Caki2 (cell line): Measurements from ENCODE around the gene SNAPC1. TPM values are rescaled to one million over a fixed set of nuclear protein-coding genes. Genes with fewer than 3 reads are reported as not detected.
A peak's percentile ranks its signal among the peaks of the same experiment; 100 is the strongest.
"Not testable (repeated sequence)": the region's sequence is repeated elsewhere in the genome, so short reads cannot be mapped to it uniquely, and the experiment has no call there.

Experiments used
- DNase-seq: peaks from one replicate; pipeline ENCODE4 v3.0.0-alpha.2; 2015; ENCODE audit warnings: low read depth
- in situ Hi-C: cut with HindIII; loops from 2 replicates; pipeline ENCODE4 v1.10.0; 2016; ENCODE audit warnings: low sequenced_read_pairs, low pct_unique_long_range_greater_than_20kb, mixed read lengths
- total RNA-seq: library from RNA; depleted of rRNA; stranded (reverse); fragments of >200 nt; shearing (Covaris generic); gene quantifications from 2 replicates; pipeline ENCODE4 v1.2.3, GENCODE V29; 2014; ENCODE audit warnings: low replicate concordance

Gene SNAPC1
- total RNA-seq, 1 experiment from 2014 or later: 10.3 TPM

DNA sequence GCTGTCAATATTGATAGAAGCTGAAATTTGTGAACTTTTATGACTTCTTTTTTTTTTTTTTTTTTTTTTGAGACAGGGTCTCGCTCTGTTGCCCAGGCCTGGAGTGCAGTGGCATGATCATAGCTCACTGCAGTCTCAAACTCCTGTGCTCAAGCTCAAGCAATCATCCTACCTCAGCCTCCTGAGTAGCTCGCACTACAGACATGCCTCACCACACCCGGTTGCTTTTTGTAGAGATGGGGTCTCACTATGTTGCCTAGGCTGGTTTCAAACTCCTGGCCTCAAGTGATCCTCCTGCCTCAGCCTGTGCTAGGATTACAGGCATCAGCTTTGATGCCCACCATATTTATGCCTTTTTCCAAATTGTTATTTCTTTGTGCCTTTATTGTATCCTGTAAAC is 15.9 kb upstream of the SNAPC1 start:
- DNase-seq: not testable (repeated sequence)
- in situ Hi-C loops: loop anchor here (25.0 kb wide), 1 partner anchor 259 kb away; no protein-coding TSS in a partner anchor

- no peak for DNase-seq
- in situ Hi-C loops: loop anchor here (25.0 kb wide), 1 partner anchor 260 kb away; no protein-coding TSS in a partner anchor
These were observed 15.3 kb upstream of the SNAPC1 start for GRCh38 chr14:61746881-61747280.

- in situ Hi-C loops: loop anchor here (25.0 kb wide), 1 partner anchor 260 kb away; no protein-coding TSS in a partner anchor
- DNase-seq: no peak
These were observed 14.9 kb upstream of the SNAPC1 start for GRCh38 chr14:61747342-61747741.

DNA sequence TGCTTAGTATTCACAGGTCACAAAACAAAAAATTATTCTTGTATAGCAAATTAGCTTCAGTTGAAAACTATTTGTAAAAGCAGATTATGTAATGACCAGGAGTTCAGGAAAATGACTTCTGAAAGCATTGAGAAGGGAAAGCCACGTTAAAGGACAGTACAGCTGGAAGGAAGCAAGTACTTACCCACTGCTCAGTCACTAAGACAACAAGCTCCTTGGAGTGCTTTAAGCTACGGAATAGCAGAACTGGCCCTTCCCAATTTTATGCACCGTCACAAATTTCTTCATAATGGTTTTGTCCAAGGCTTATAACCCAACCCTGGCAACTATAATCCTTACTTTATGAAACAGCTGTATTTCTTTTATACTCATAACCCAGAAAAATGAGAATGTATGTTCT is 13.0 kb upstream of the SNAPC1 start:
- DNase-seq: no peak

DNA sequence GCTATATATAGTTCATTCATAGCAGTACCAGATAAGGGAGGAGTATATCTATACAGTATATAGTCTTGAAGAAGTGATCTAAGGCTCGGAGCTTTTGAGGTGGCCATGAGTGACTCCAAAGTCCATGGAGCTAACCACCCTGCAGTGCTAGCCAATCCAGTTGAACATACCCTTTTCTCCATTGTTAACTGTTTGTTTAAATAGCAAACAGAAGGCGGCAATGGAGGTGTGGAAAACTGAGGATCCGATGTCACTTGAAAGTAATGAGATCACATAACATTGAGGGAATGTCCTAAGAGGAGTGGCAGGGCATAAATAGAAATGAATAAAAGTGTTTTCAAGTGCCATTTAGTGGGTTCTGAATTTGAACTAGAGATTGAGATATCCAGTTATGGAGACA is 12.4 kb upstream of the SNAPC1 start:
- DNase-seq: no peak
- in situ Hi-C loops: loop anchor here (25.0 kb wide), 1 partner anchor 263 kb away; no protein-coding TSS in a partner anchor

More for the DNA sequence above, 13.0 kb upstream of the SNAPC1 start:
- in situ Hi-C loops: loop anchor here (25.0 kb wide), 1 partner anchor 262 kb away; no protein-coding TSS in a partner anchor

- in situ Hi-C loops: no loop called here
- no peak for DNase-seq
These were observed 11.3 kb upstream of the SNAPC1 start for GRCh38 chr14:61750708-61751474.

- in situ Hi-C loops: no loop called here
These were observed 10.7 kb upstream of the SNAPC1 start for GRCh38 chr14:61751475-61751989.

DNA sequence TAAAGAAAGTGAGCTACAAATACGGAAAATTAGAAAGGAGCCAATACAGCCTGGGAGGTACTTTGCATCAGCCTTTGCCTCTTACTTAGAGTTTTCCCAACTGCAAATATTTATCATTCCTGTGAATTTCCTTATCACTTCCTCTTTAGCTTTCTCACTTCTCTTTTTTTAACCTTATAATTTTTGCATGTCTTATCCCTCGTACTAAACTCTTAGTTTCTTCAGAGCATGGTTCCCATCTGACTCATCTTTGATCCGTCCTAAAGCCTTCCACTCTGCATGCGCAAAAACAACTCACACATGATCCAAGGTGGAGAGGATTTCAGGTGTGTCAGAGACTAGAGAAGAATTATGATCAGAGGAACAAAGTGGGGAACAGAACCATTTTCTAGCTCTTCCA is 9.6 kb upstream of the SNAPC1 start:
- DNase-seq: no peak
- in situ Hi-C loops: no loop called here

More at GRCh38 chr14:61751475-61751989, 10.7 kb upstream of the SNAPC1 start:
- no peak for DNase-seq

- no peak for DNase-seq
- in situ Hi-C loops: no loop called here
These were observed 8.6 kb upstream of the SNAPC1 start for GRCh38 chr14:61753631-61754030.

GRCh38 chr14:61754627-61755381 is 7.4 kb upstream of the SNAPC1 start:
- in situ Hi-C loops: no loop called here
- peak; percentile 15 for DNase-seq

GRCh38 chr14:61755382-61755742 is 6.9 kb upstream of the SNAPC1 start:
- in situ Hi-C loops: not testable (repeated sequence)

GRCh38 chr14:61756135-61756534 is 6.1 kb upstream of the SNAPC1 start:
- no peak for DNase-seq
- in situ Hi-C loops: no loop called here

More at GRCh38 chr14:61755382-61755742, 6.9 kb upstream of the SNAPC1 start:
- DNase-seq: peak; percentile 9

DNA sequence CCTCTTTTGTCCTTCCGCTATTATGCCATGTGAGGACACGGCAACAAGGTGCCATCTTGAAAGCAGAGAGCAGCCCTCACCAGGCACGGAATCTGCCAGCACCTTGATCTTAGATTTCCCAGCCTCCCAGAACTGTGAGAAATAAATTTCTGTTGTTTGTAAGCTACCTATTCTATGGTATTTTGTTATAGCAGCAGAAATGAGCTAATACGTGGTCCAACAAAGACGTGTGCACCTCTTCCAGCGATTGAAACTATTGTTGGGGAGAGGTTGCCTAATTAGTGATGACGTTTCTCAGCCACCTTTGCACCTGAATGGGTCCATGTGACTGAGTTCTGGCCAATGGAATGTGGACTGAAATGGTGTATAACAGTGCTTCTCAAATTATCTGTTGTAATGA is 2.3 kb upstream of the SNAPC1 start:
- in situ Hi-C loops: no loop called here

GRCh38 chr14:61761557-61761956 is 663 bp upstream of the SNAPC1 start:
- in situ Hi-C loops: no loop called here
- no peak for DNase-seq

More for the DNA sequence above, 2.3 kb upstream of the SNAPC1 start:
- no peak for DNase-seq

DNA sequence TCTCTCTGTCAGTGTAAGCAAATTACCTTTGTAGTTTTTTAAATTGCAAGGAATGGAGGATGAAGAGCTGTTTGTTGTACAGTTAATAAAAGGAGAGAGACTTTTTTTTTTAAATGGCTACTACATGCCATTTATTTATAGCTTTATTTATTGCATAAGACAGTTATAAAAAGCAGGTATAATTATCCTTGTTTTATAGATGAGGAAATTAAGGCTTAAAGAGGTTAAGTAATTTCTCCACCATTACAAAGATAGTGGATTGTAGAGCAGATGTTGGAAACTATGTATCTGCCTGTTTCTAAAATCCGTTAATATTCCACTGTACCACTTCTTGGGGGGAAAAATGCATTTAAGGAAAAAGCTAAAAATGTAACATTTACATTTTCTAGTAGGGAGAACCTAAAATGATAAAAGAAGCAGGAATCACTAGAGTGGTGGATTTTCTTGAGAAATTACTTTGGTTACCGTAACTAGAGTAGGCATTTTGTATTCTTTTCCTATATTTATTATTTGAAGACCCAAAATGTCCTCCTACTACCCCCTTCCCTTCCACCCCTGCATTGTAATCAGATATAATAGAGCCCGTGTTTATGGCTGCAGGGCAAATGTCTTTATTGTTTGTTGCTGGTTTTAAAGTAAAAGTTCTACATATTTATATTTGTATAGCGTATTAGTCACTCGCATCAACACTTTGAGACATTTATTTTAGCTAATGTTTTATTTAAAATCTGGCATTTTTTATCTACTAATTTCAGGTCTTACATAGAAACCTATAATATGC is 2.3 kb downstream of the SNAPC1 start:
- DNase-seq: no peak
- in situ Hi-C loops: no loop called here

DNA sequence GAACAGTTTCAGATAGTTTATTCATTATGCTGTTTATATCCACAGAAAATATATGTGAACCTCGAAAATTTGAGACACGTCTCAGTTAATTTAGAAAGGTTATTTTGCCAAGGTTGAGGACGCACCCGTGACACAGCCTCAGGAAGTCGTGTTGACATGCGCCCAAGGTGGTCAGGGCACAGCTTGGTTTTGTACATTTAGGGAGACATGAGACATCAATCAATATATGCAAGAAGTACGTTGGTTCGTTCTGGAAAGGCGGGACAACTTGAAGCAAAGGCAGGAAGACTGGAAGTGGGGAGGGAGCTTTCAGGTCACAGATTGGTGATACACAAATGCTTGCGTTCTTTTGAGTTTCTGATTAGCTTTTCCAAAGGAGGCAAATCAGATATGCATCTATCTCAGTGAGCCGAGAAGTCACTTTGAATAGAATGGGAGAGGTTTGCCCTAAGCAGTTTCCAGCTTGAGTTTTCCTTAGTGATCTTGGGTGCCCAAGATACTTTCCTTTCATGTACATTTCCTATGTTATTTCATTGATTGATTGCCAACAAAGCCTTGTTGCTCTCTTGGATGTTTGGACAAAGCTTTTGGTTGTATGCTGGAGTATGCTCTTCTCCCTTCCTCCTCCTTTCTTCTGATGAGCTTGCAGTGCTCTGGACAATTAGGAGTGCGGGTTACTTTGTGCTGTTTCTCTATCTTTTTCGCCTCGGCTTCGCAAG is 3.2 kb downstream of the SNAPC1 start:
- in situ Hi-C loops: no loop called here
- no peak for DNase-seq

GRCh38 chr14:61766151-61766550 is 3.9 kb downstream of the SNAPC1 start:
- no peak for DNase-seq
- in situ Hi-C loops: no loop called here

- no peak for DNase-seq
- in situ Hi-C loops: no loop called here
These were observed 6.0 kb downstream of the SNAPC1 start for GRCh38 chr14:61768240-61768639.
